HL-60/S4 treated with phorbol 12-myristate 13-acetate at 8.2 ng/mL for 4 days and 3 days (cell line): Measurements from ENCODE around the gene PTDSS2.
"Not testable (repeated sequence)": the region's sequence is repeated elsewhere in the genome, so short reads cannot be mapped to it uniquely, and the experiment has no call there.

Experiments used
- in situ Hi-C: fragments of 300-500 bp; cut with MboI; formaldehyde crosslinking; loops from 2 replicates; pipeline ENCODE4 v1.15.0; 2022; ENCODE audit warnings: low sequenced_read_pairs

PTDSS2 gene

GRCh38 chr11:449889-450808 lies at the start of gene PTDSS2:
PTDSS2 (plus strand) TSS chr11:450279; CDS start chr11:450456, 177 bp downstream.
- in situ Hi-C loops = no loop called here

GRCh38 chr11:401196-401595 lies 48.9 kb upstream of the PTDSS2 start:
- in situ Hi-C loops = not testable (repeated sequence)

- in situ Hi-C loops = no loop called here
These were observed 46.9 kb upstream of the PTDSS2 start for GRCh38 chr11:403021-403760.

GRCh38 chr11:403761-404431 lies 46.2 kb upstream of the PTDSS2 start:
- in situ Hi-C loops = no loop called here

GRCh38 chr11:404551-405264 lies 45.4 kb upstream of the PTDSS2 start:
- in situ Hi-C loops = no loop called here

GRCh38 chr11:405323-405953 lies 44.6 kb upstream of the PTDSS2 start:
- in situ Hi-C loops = no loop called here

GRCh38 chr11:405954-406795 lies 43.9 kb upstream of the PTDSS2 start:
- in situ Hi-C loops = no loop called here

GRCh38 chr11:406796-407650 lies 43.1 kb upstream of the PTDSS2 start:
- in situ Hi-C loops = no loop called here

- in situ Hi-C loops = no loop called here
These were observed 42.4 kb upstream of the PTDSS2 start for GRCh38 chr11:407651-408123.

GRCh38 chr11:408154-409007 lies 41.7 kb upstream of the PTDSS2 start:
- in situ Hi-C loops = no loop called here

- in situ Hi-C loops = no loop called here
These were observed 41.0 kb upstream of the PTDSS2 start for GRCh38 chr11:409008-409599.

GRCh38 chr11:409600-410483 lies 40.2 kb upstream of the PTDSS2 start:
- in situ Hi-C loops = no loop called here

- in situ Hi-C loops = not testable (repeated sequence)
These were observed 39.4 kb upstream of the PTDSS2 start for GRCh38 chr11:410711-411110.

- in situ Hi-C loops = not testable (repeated sequence)
These were observed 38.6 kb upstream of the PTDSS2 start for GRCh38 chr11:411520-411919.

GRCh38 chr11:412641-413119 lies 37.4 kb upstream of the PTDSS2 start:
- in situ Hi-C loops = no loop called here
